ENCODE data around the gene SERGEF. TPM values are rescaled to one million over a fixed set of nuclear protein-coding genes. Genes with fewer than 3 reads are reported as not detected.

The SERGEF gene
- total RNA-seq, 8 experiments from 2014 or later: 20.5 to 39.0 (median 29.5) TPM

DNA sequence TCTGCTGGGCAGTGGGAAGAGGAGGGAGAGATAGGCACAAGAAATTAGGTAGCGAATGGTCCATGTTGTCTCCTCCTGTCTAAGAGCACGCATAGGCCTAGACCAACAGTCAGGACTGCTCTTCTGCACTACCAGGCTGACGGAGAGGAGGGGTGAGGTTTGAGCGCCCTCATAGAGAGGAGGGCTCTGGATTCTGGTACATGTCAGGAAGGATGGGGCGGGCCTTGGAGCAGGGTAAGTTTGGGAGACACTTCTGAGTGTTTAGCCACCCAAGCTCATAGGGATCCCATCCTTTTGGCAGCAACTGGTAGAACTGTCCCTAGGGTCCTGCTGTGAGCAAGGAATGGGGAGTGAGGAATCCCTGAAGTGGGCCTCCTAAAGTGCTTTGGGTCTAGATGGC is 217.9 kb downstream of the SERGEF start:
- Histone ChIP-seq H3K4me1 (replicated peaks in 1 of 2) (no peaks in the 10 kb centered on the region), H3K27ac (no peak overlapping the region), H3K4me3 (no peak overlapping the region)
- in situ Hi-C loops (cut with MboI; ENCODE audit: low pct_unique_long_range_greater_than_20kb in 2 of 9, low sequenced_read_pairs in 9 of 9, unreplicated experiment in 9 of 9): no loop called here
- no peak for ATAC-seq (replicated peaks in 6 of 8)
- WGBS, 10 experiments: 66 to 100% (median 88%) methylated on average over 2 to 4 of the region's 5 CpGs; no CpG with 5 or more reads in 4 of the 10 experiments

DNA sequence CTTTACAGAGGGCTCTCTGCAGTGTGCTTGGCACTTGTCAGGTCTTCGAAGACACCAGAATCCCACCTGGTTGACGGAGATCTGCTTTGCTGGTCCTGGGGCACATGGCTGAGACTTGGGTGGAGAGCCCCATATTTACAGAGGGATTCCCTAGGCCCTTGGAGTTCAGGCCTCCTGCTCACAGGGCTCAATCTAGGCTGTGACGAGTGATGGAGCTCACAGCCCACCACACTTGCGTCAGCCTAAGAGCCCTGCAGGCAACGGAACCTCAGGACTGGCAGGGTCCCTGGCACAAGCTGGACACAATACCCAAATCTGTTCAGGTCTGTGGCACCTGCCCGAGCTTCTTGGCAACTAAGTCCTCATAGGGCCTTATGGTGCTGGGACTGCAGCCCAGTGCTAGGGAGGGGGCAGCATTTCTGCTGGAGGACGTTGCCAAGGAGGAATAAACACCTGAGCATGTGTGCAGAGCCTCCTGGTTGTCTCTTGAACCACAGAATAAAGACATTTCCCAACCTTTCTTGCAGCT is 219.1 kb downstream of the SERGEF start:
- 40 to 100% (median 91%) methylated on average over 1 to 4 of the region's 7 CpGs; no CpG with 5 or more reads in 4 of the 10 experiments for WGBS, 10 experiments
- Histone ChIP-seq H3K27ac (no peak overlapping the region), H3K4me1 (replicated peaks in 1 of 2) (no peaks in the 10 kb centered on the region), H3K4me3 (no peak overlapping the region)
- in situ Hi-C loops (cut with MboI; ENCODE audit: low pct_unique_long_range_greater_than_20kb in 2 of 9, low sequenced_read_pairs in 9 of 9, unreplicated experiment in 9 of 9): no loop called here
- no peak for ATAC-seq (replicated peaks in 6 of 8)

DNA sequence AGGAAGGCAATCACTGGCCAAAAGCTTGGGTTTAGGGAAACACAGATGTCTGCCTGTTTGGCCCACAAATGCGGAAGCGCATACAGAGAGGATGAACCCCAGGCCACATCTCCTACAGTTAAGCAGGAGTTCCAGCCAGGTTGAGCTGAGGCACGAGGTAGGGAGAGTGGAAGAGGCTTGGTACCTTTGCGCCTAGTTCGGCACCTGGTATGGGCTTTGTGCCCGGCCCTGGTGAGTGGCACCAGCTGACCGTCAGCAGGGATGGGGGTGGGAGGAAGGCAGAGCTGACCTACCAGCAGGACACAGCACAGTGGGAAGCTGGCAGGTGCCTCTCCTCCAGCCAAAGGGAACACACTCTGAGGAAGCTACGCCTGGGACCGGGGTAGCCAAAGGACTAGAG is 220.7 kb downstream of the SERGEF start:
- H3K4me3 ChIP-seq: no peak overlapping the region
- in situ Hi-C loops (cut with MboI; ENCODE audit: low pct_unique_long_range_greater_than_20kb in 2 of 9, low sequenced_read_pairs in 9 of 9, unreplicated experiment in 9 of 9): no loop called here
- WGBS, 10 experiments: 87 to 100% (median 98%) methylated on average over 2 to 7 of the region's 9 CpGs; no CpG with 5 or more reads in 2 of the 10 experiments
- ATAC-seq (replicated peaks in 6 of 8): no peak
- no peaks in the 10 kb centered on the region for H3K4me1 ChIP-seq (replicated peaks in 1 of 2)
- no peak overlapping the region for H3K27ac ChIP-seq

DNA sequence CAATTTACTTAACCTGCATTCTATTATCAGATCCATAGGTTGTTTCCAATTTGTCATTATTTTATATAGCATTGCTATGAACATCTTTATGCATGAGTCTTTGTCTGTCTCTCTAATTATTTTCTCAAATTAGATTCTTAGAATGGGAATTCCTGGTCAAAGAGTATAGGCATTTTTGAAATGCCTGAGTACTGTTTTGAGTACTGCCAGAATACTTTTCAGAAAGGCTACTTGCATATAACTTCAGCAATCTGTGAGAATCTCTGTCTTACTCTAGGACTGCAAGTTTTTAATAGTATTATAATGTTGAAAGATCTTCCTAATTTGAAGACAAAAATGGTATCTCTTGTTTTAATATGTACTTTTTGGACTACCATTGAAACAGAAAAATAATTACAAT is 221.7 kb downstream of the SERGEF start:
- no peak overlapping the region for H3K27ac ChIP-seq

DNA sequence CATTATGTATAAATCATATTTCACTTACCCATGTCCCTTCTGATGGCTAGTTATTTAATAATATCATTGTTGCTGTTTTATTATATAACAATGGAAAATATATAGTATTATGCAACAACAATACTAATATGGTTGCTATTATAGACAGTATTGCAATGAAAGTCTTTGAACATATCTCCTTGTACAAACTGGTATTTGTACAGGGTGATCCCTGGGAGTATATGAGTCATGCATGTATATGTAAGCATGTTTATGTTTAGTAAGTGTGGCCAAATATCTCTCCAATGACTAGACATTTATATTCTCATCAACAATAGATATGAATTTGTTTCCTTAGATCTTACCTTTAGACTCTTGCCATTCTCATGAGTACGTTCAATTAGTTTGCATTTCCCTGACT is 222.4 kb downstream of the SERGEF start:
- Histone ChIP-seq H3K27ac (no peak overlapping the region), H3K4me1 (replicated peaks in 1 of 2) (no peaks in the 10 kb centered on the region), H3K4me3 (no peak overlapping the region)
- 13 to 100% (median 71%) methylated on average over 1 of the region's 1 CpG; no CpG with 5 or more reads in 1 of the 10 experiments for WGBS, 10 experiments
- in situ Hi-C loops (cut with MboI; ENCODE audit: low pct_unique_long_range_greater_than_20kb in 2 of 9, low sequenced_read_pairs in 9 of 9, unreplicated experiment in 9 of 9): no loop called here
- ATAC-seq (replicated peaks in 6 of 8): peak in 3 of 8 experiments; percentile 41 to 58 (median 41)

More for the DNA sequence above, 221.7 kb downstream of the SERGEF start:
- in situ Hi-C loops (cut with MboI; ENCODE audit: low pct_unique_long_range_greater_than_20kb in 2 of 9, low sequenced_read_pairs in 9 of 9, unreplicated experiment in 9 of 9): no loop called here
- Histone ChIP-seq H3K4me1 (replicated peaks in 1 of 2) (no peaks in the 10 kb centered on the region), H3K4me3 (no peak overlapping the region)
- no peak for ATAC-seq (replicated peaks in 6 of 8)

DNA sequence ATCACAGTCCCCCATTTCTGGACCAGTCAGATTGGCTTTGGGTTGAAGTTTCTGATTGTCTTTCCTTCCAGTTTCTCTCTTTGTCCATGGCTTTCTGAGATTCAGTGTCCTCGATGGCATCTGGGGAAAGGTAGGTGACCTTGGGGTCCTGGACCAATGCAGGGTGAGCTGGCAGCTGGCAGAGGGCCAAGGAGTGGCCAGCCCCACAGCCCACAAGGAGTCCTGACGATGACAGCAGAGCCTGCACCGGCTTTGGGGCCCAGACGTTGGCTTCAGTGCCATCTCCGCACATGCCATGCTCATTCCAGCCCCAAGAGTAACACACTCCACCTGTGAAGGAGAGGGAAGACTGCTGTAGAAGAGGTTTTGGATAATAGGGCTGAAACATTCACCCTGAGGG is 224.8 kb downstream of the SERGEF start:
- Histone ChIP-seq H3K4me3 (no peak overlapping the region), H3K27ac (no peak overlapping the region), H3K4me1 (replicated peaks in 1 of 2) (no peaks in the 10 kb centered on the region)
- WGBS, 10 experiments: no CpG with 5 or more reads among the region's 5 CpGs
- ATAC-seq (replicated peaks in 6 of 8): no peak
- in situ Hi-C loops (cut with MboI; ENCODE audit: low pct_unique_long_range_greater_than_20kb in 2 of 9, low sequenced_read_pairs in 9 of 9, unreplicated experiment in 9 of 9): no loop called here

DNA sequence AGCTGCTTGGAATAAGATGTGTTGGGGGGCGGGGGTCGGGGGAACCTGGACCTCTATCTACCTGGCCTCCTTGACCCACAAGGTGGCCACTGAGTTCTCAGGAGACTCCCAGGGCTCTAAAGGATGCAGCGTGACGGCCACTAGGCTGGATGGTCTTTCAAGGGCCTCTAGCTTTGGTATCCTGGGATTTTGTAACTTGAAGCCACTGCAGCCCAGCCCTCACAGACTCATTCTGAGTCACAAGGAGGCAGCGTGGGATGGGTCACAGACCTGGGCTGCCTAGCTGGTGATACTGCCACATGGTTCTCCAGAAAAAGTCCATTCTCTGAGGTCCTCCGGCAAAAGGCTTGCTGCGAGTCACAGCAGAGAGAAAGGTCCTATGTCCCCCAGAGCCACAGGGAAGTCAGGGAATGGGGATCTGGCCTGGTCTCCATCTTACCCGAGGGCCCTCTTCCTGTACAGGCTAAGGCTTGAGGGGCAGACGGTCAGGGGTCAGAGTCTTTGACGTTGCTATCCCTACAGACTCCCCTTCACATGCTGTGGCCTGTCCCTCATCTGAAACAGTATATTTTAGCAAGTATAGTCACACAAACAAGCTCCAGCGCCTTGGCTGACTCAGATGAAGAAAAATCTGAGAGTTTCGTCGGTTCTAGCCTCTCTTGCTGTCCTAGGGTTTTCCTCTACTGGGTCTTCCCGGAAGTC is 225.9 kb downstream of the SERGEF start:
- peak in 2 of 8 experiments; percentile 99 to 100 for ATAC-seq (replicated peaks in 6 of 8)
- 20 to 100% (median 91%) methylated on average over 1 to 11 of the region's 14 CpGs; no CpG with 5 or more reads in 3 of the 10 experiments for WGBS, 10 experiments
- Histone ChIP-seq H3K27ac (no peak overlapping the region), H3K4me3 (no peak overlapping the region), H3K4me1 (replicated peaks in 1 of 2) (no peaks in the 10 kb centered on the region)
- in situ Hi-C loops (cut with MboI; ENCODE audit: low pct_unique_long_range_greater_than_20kb in 2 of 9, low sequenced_read_pairs in 9 of 9, unreplicated experiment in 9 of 9): no loop called here

DNA sequence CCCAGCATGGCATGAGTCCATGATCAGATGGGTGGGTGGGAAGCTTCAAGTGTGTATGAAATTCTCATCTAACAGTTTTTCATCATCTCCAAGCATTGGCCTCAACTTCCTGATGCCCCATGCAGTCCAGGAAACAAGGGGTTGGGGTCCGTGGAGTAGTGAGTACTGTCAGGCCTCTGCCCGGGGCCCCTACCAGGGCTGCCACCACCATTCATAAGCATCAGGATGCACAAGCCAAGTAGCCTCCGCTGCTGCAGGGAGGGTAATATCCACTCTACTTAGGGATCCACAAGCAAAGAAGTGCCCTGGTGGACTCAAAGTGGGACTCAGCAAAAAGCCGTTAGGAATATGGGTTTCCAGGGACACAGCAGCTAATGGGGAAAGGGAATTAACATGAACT is 229.0 kb downstream of the SERGEF start:
- whole genome bisulfite sequencing, 10 experiments: 20 to 100% (median 92%) methylated on average over 1 to 3 of the region's 4 CpGs; no CpG with 5 or more reads in 4 of the 10 experiments
- no peak for ATAC-seq (replicated peaks in 6 of 8)
- in situ Hi-C loops (cut with MboI; ENCODE audit: low pct_unique_long_range_greater_than_20kb in 2 of 9, low sequenced_read_pairs in 9 of 9, unreplicated experiment in 9 of 9): no loop called here
- no peak overlapping the region for H3K27ac ChIP-seq
- H3K4me3 ChIP-seq: no peak overlapping the region
- no peaks in the 10 kb centered on the region for H3K4me1 ChIP-seq (replicated peaks in 1 of 2)

DNA sequence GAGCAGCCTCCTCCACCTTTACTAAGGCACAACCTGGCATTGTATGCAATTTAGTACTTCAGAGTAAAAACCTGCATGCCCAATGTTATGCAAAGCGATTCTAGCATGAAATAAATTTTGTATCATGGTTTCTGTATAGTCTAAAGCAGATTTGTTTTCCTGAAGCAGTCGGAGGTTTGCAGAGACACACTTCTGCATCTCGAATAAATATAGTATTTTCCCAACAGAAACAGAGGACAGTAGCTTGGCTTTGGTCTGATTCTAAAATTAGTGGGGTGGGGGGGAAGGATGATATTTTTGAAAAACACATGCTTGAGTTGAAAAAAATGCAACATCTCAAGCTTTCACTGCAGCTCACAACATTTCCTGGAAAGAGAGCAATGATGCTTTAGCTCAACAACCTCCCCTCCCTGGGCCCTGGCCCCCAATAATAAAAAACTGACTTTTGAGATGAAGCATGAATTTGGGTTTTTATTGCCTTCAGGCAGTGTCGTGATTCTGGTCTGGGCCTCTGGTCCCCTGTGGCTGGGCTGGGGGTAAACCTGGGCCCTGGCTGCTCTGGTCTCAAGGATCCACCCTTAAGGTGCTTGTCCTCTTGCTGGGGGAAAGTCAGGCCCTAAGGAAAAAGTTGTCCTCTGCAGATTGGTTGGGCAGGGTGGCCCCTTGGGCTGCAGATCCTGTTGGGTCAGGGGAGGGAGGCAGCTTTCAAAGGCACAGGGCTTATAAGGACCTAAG is 230.1 kb downstream of the SERGEF start:
- in situ Hi-C loops (cut with MboI; ENCODE audit: low pct_unique_long_range_greater_than_20kb in 2 of 9, low sequenced_read_pairs in 9 of 9, unreplicated experiment in 9 of 9): no loop called here
- Histone ChIP-seq H3K27ac (no peak overlapping the region), H3K4me1 (replicated peaks in 1 of 2) (peaks cover 2 to 3% of the 10 kb centered on the region in 2 donors), H3K4me3 (no peak overlapping the region)
- 20 to 94% (median 85%) methylated on average over 1 to 4 of the region's 4 CpGs; no CpG with 5 or more reads in 3 of the 10 experiments for WGBS, 10 experiments
- ATAC-seq (replicated peaks in 6 of 8): no peak

DNA sequence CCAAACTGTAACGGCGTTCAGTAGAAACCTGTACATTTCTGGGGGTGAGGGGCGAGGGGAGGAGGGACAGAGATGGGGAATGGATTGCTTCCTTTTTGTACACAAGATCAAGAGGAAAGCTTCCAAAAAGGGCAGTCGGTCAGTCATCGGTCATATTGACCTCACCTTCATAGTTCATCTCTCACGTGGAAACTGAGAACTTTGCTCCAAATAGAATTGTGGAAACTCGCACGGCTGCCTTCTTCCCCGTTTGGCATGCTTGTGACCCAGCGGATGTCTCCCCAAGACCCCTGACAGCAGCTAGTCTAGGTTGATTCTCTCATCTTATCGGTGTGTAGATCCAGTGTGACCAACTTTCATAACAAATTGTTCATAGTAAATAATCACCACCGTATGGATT is 230.7 kb downstream of the SERGEF start:
- no peak overlapping the region for H3K4me3 ChIP-seq
- 77 to 100% (median 97%) methylated on average over 1 to 7 of the region's 12 CpGs; no CpG with 5 or more reads in 2 of the 10 experiments for WGBS, 10 experiments
- in situ Hi-C loops (cut with MboI; ENCODE audit: low pct_unique_long_range_greater_than_20kb in 2 of 9, low sequenced_read_pairs in 9 of 9, unreplicated experiment in 9 of 9): no loop called here

DNA sequence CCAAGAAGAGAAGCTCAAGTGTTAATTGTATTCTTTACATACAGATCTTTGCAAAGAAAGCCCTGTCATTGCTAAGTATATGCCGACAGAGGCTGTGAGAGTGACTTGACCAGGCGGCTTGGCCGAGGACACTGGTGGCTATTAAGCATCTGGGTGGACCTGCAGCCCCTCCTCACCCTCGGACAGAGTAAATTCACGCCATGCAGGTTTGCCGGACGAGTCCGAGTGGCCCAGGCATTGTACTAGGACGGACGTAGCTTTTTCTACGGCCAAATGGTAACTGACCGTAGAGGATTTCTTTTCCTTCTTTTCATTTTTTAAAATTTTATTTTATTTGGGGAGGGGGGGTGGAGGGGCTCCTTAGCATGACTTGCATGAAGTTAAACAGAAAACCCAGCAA is 231.2 kb downstream of the SERGEF start:
- Histone ChIP-seq H3K27ac (no peak overlapping the region), H3K4me3 (no peak overlapping the region), H3K4me1 (replicated peaks in 1 of 2) (peaks cover 9 to 11% of the 10 kb centered on the region in 2 donors)
- WGBS, 10 experiments: 63 to 100% (median 96%) methylated on average over 1 to 11 of the region's 12 CpGs; no CpG with 5 or more reads in 4 of the 10 experiments
- no peak for ATAC-seq (replicated peaks in 6 of 8)
- in situ Hi-C loops (cut with MboI; ENCODE audit: low pct_unique_long_range_greater_than_20kb in 2 of 9, low sequenced_read_pairs in 9 of 9, unreplicated experiment in 9 of 9): no loop called here

More for the DNA sequence above, 230.7 kb downstream of the SERGEF start:
- ATAC-seq (replicated peaks in 6 of 8): no peak
- Histone ChIP-seq H3K4me1 (replicated peaks in 1 of 2) (peaks cover 8 to 9% of the 10 kb centered on the region in 2 donors), H3K27ac (no peak overlapping the region)

DNA sequence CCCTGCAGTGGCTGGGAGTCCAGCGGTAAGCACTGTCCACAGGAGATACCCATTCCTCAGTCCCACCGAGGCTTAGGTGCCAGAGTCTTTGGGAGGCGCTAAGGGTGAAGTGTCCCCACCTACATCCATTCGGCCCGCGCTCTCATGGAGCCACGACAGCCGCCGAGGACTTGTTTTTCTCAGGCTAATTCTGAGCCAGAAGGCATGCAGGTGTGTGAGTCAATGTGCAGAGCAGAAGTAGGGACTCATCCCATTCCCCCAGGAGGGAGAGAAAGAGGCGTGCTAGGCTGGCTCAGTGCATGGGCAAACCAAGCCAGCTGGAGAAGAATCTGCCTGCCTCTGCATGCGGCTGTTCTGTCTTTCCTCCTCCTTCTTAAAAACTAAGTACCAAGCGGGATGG is 231.6 kb downstream of the SERGEF start:
- peaks cover 9 to 11% of the 10 kb centered on the region in 2 donors for H3K4me1 ChIP-seq (replicated peaks in 1 of 2)
- H3K4me3 ChIP-seq: no peak overlapping the region
- no peak overlapping the region for H3K27ac ChIP-seq
- in situ Hi-C loops (cut with MboI; ENCODE audit: low pct_unique_long_range_greater_than_20kb in 2 of 9, low sequenced_read_pairs in 9 of 9, unreplicated experiment in 9 of 9): no loop called here
- ATAC-seq (replicated peaks in 6 of 8): no peak
- WGBS, 10 experiments: 67 to 100% (median 85%) methylated on average over 2 to 8 of the region's 12 CpGs; no CpG with 5 or more reads in 5 of the 10 experiments

DNA sequence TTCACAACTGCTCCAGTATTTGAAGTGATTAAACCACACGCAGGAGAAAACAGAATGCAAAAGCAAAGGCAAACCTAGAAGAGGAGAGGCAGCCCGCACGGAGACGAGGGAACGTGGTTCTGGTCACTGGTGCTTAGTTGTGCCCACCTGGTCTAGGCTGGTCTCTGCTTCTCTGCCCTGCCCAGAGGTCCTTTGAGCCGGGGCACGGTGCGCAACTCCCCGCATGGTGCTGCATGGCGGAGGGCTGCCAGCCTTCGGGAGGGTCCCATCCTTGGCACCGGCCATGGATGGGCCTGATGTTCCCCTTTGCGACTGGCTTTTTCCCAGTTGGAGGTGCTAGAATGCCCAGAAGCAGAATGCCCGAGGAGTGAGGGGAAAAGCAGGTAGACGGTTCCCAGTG is 232.2 kb downstream of the SERGEF start:
- WGBS, 10 experiments: 70 to 100% (median 96%) methylated on average over 1 to 12 of the region's 15 CpGs; no CpG with 5 or more reads in 5 of the 10 experiments
- no peak overlapping the region for H3K4me3 ChIP-seq
- no peak for ATAC-seq (replicated peaks in 6 of 8)
- no peak overlapping the region for H3K27ac ChIP-seq
- H3K4me1 ChIP-seq (replicated peaks in 1 of 2): peaks cover 9 to 11% of the 10 kb centered on the region in 2 donors
- in situ Hi-C loops (cut with MboI; ENCODE audit: low pct_unique_long_range_greater_than_20kb in 2 of 9, low sequenced_read_pairs in 9 of 9, unreplicated experiment in 9 of 9): no loop called here

Data from motor neuron (in vitro differentiated cells).